ENCODE results near the gene TDRD1.

The TDRD1 gene

DNA sequence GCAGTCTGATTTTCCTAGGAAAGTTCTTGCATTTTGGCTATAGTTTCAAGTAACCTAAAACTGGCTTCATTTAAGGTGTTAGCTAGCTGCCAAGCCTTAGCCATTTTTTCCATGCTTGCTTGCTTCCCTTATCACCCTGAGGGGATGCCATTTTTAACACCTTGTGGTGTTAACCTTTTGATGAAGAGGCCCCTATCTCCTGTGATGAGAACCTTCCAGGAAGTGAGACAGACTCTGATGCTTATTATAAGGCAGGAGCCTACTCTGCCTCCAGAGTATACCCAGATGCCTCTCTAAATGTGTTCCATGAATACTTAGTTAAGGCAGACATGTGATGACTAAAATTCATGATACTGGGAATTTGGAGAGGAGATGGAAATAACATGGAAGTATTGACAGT is 55.0 kb downstream of the TDRD1 start:
- no peak for DNase-seq (ENCODE audit: low read depth)

DNA sequence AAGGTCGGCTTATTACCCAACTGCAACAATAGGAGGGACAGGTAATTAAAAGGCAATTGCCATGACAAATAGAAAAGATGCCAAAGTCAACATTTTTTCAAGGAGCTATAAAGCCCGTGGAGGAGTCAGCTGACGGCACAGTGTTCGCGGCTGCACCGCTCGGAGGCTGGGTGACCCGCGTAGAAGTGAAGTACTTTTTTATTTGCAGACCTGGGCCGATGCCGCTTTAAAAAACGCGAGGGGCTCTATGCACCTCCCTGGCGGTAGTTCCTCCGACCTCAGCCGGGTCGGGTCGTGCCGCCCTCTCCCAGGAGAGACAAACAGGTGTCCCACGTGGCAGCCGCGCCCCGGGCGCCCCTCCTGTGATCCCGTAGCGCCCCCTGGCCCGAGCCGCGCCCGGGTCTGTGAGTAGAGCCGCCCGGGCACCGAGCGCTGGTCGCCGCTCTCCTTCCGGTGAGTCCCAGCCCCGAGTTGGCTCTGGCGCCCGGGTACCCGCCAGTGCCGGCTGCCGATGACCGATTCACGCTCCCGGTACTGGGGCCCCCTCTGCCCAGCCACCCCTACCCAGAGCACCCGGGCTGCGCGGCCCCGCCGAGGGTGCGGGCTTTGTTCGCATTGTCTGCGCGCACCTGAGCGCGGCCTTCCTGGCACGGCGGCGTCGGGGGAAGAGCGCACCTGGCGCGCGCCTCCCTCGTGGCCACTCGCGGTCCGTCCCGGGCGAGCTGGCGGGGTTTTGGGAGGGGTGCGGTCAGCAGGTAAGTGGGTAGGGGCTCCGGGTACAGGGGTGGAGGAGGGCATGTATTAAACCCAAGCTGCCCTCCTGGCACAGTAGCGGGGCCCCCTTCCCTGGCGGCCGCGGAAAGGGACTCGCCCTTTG is 60.2 kb downstream of the TDRD1 start, which contains the start of gene VWA2:
Gene VWA2 (plus strand): TSS at position 138 of the 877 bp plus-strand sequence. CDS start 9,460 bp downstream, outside the sequence.
- DNase-seq (ENCODE audit: low read depth) = no peak

DNA sequence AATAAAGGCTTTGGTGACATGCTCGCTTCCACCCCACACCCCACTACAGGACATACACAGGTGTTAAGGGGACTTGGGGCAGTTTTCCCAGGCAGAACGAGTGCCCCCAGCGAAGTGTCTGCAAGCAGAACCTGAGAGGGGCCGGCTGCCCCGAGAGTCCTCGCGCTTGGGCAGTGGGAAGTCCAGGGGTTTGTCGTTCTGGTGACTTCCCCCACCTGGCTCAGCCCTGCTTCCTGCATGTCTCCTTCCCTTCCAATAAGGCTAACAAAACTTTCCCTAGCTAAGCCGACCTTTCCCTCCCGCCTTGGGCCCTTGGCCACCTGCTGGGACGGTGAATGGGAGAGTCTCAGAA is 60.8 kb downstream of the TDRD1 start:
- no peak for DNase-seq (ENCODE audit: low read depth)

DNA sequence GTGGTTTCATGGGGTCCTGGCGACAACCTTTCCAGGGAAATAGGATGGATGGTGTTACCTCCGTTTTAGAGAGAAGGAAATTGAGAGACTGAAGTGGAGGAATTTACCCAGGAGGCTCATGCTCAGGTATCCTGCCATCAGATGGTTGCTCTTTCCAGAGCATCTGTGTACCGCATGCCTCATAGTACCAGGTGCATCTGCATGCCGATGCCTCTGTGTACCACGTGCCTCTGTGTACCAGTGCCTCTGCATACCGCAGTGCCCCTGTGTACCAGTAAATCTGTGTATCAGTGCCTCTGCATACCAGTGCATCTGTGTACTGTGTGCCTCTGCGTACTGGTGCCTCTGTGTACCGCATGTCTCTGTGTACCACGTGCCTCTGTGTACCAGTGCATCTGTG is 63.1 kb downstream of the TDRD1 start:
- DNase-seq (ENCODE audit: low read depth) = no peak

DNA sequence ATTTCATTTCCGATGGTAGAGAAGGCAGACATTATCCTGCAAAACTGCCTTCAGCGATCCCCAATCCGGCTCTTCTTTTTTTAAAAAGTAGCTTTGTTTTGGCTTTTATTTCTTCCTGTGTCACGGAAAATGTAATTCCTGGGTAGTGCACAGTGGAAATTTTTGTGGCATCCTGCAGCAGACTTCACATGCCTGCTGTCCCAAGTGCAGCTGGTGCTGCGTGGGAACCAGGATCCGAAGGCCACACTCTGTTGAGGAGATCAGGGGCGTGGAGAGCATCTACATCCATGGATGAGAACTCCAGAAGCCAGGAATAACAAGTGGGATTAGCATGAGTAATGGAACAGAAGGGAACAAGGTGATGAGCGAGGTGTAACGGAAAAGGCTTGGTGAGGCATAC is 64.5 kb downstream of the TDRD1 start:
- no peak for DNase-seq (ENCODE audit: low read depth)

DNA sequence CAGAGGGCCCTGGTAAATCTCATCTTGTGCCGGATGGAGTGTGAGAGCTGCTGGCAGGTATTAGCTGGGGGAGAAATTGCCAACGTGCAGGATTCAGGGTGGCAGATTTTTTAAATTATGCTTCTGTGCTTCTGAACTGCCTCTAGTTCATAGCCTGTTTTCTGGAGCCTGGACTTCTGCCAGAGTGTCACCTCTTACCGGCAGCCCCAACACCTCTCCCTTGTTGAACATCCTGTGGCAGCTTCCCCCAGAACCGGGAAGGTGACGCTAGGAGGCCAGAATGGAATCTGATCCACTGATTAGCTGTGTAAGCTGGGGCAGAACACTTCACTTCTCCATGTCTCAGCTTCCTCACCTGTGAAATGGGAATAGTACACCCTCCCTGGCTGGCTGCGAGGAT is 65.0 kb downstream of the TDRD1 start:
- no peak for DNase-seq (ENCODE audit: low read depth)

DNA sequence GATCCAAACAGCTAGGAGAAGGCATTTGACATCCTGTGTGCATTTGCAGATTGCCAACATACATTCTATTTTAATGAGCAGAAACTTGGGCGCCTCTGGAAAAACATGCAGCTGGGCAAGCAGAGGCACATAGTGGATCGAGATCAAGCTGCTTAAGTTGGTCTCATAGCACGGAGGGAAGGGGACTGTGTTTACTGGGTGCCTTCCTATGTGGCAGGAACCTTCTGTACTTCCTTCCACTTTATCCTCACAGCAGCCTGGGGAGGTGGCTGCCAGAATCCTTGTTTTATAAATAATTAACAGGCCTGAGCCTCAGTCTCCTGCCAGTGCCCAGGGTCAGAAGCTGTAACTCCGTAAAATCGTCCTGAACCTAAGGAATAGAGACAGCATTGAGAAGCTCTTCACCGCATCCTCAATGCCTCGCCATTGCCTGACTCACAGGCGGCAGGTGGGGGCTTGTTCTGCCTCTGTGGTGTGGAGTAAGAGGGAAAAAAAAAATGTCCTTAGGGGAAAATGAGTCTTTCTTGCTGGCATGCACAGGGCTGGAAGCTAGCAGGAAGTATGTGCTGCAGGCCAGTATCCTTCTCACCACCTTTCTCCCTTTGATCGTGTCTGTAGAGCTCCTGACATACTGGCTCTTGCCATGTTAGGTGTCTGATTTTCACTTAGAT is 66.1 kb downstream of the TDRD1 start:
- no peak for DNase-seq (ENCODE audit: low read depth)

DNA sequence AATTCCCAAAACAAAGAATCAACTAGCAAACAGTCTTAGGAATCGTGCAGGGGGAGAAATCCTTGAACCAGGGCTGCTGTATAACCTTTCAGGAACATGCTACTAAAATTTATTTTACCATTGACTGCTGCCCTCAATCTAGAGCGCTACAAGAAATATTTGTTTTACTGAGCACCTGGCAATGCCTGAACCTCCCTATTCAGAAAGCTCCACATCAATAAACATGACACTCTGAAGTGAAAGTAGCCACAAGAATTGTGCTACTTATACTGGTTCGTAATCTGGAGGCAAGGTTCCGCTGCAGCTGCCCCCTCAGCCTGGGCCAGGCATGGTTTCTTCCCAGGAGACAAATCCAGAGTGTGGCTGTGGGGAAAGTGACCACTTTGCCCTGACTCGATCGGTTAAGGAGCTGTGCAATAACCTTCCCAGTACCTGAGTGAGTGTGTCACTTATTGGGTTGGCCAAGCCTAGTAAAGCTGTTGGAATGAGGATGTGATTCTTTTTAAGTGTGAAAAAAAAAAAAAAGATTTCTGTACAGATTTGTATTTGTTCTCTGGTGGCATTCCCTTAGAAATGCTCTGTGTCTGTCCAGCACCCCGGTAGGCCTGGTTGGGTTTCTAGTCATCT is 67.6 kb downstream of the TDRD1 start:
- DNase-seq (ENCODE audit: low read depth) = no peak

DNA sequence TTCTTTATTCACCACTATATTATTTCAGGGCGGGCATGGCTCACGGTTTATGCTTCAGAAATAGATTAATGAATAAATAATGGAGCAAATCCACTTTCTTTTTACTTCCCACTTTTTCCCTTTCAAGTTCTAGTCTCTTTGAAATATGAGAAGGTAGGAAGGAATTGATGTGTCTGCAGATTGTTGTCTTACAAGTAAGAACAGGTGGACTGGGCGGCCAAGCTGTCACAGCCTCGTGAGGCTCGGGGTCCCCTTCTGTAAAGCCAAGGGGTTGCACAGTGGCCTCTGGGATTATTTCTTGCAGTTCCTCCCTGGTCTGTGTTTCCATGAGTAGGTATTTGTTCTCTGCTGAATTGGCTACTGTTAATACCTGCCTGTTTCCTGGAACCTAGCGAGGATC is 71.1 kb downstream of the TDRD1 start:
- no peak for DNase-seq (ENCODE audit: low read depth)

DNA sequence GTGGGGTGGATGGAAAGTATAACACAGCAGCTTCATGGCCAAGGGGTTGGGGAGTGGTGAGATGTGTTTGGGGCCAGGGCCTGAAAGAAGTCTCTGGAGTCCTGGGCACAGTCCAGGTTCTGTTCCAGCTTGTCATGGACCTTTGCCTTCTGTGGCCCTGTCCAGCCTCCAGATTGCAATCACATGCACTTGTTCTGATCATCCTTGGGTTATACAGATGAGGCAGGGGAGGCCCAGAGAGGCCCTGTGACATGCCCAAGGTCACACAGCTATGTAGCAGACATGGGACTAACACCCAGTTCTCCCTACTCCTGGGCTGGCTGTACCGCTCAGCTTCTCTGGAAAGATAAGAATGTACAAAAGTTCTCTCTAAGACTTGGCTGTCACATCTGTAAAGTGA is 71.6 kb downstream of the TDRD1 start:
- DNase-seq (ENCODE audit: low read depth) = no peak

DNA sequence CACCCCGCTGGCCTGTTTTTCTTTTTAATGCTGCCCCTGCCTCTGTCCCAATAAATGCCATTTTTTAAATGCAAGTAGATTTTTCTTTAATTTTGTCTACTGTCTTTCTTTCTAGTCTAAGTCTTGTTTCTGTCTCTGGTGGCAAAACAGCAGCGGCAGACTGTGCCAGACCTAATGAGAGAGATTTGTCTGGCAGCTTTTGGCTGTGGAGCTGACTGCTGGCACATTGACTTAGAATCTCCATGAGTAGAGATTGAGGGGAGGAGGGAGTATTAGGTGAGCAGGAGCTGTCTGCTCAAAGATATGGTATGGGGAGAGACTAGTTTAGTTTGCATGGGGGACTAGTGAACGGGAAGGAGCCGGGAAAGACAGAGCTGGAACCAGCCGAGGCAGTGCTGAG is 72.9 kb downstream of the TDRD1 start:
- DNase-seq (ENCODE audit: low read depth) = no peak

DNA sequence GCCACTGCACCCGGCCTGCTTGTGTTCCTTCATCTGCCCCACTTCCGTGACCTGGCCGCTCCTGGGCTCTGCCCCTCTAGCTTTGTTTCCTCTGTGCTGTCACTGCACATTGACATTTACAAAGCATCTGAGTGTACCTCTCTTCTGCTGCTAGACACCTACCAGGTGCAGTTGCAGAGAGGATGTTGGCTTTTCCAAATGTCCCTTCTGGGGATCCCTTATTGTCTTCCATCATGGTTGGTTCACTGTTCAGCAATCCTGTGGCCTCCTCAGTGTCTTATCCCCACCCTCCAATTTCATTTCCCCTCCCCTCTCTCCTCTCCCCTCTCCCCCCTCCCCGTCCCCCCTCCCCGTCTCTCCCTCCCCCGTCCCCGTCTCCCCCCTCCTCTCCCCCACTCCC is 73.7 kb downstream of the TDRD1 start:
- DNase-seq (ENCODE audit: low read depth) = no peak

DNA sequence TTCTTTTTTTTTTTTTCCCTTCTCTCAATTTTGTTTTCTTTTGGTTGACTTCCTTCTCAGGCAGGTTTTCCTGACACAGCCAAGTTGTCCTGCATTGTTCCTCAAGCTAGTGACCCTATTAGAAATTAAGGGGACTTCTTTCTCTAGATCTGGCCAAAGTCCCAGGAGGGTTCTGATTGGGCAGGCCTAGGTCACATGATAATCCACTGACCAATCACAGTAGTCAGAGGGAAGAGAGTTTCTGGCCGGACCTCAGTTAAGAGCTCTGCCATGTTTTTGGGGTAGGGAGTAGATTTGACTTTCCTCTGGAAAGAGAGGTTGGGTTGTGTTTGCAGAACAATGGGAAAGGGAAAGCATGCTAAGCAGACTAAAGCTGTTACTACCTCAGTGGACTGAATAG is 76.1 kb downstream of the TDRD1 start:
- no peak for DNase-seq (ENCODE audit: low read depth)

DNA sequence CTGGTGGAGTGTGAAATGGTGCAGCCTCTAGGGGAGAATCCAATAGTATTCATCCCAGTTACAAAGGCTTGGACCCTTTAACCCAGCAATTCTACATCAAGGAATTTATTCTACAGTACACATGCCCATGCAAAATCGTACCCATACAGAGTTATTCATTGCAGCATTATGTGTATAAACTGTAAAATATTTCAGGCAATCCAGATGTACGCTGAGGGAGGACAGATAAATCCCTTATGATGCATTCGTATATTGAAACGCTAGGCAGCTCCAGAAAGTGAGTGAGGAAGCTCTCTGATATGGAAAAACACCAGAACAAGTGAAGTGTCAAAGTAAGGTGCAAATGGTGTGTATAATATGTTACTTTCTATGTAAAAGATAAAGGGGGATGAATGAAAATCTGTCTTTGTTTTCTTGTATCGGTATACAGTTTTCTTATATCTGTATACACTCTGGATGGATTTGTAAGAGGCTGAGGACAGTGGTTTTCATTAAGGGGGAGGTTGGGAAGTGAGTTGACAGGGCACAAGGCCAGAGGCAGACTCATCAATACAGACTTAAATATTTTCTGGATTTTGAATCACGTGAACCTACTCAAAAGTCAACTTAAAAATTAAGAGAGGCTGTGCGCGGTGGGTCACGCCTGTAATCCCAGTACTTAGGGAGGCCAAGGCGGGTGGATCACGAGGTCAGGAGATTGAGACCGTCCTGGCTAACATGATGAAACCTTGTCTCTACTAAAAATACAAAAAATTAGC is 77.0 kb downstream of the TDRD1 start:
- no peak for DNase-seq (ENCODE audit: low read depth)

DNA sequence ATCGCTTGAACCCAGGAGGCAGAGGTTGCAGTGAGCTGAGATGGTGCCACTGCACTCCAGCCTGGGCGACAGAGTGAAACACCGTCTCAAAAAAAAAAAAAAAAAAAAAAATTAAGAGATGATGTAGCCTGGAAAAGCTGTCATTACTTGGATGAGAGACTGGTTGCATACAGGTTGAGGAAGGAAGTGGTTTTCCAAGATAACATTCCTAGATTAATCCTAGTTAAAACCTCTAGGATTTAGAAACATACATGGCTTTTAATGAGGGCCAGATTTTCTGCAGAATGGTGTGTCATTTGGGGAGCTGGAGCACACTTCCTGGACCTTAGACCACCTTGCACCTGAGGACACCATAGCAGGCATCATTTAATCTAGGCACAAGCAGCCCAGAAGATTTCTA is 77.7 kb downstream of the TDRD1 start:
- no peak for DNase-seq (ENCODE audit: low read depth)

DNA sequence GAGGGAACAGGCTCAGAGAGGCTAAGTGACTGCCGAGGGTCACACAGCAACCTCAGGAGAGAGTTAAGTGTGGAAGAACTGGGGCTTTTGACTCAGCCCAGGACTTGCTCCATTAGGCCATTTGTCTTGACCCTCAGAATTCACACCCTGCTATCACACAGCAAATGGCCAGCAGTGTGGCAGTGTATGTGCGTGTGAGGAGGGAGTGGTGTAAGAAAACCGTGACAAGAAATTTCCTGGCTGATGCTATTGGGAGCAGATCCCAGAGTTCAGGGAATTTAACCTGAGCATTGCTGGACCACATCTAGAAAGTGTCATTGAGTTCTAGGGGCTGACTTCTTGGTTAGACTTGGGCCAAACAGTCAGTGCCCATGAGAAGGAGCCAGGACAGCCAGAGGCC is 78.3 kb downstream of the TDRD1 start:
- DNase-seq (ENCODE audit: low read depth) = no peak

DNA sequence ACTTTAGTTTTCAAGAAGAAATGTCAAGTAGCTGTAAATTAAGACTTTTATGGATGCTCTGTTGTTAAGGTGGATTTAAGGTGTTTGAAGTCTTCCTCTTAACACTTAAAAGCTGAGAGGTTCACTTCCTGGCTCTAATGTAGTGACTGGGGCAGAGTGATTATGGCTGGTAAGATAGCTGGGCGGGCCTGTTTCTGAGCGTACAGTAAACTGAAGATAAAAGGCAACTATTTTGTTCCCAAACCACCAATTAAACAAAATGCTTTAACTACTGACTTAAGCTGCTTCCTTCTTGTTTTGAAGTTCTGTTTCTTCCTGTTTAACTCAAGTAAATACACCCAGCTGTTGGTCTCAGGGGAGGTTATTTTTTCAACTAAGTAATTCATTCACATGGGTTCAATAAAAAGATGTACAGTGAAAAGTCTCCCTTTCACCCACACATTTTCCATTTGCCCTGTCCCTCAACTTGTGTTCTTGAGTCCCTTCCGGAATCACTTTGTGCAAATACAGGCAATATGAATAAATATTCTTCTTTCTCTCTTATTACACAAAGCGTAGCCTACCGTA is 79.2 kb downstream of the TDRD1 start:
- no peak for DNase-seq (ENCODE audit: low read depth)

DNA sequence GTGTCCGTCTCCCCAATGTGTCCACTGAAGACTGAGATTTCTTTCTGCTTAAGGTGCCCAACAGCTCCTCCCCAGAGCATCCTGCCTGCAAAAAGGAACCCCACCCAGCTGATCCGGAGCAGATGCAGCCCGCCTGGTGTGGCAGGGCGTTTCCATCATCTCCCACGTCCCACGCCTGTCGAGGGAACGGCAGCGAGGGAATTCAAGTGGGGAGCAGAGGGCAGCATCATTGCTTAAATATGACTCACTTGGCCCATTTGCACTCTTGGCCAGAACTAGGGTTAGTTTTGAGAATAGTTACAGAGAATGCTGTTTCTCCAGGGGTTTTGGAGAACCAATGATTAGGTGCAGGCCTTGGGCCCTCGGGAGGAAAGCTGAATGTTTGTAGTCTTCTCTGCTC is 80.7 kb downstream of the TDRD1 start:
- DNase-seq (ENCODE audit: low read depth) = no peak

DNA sequence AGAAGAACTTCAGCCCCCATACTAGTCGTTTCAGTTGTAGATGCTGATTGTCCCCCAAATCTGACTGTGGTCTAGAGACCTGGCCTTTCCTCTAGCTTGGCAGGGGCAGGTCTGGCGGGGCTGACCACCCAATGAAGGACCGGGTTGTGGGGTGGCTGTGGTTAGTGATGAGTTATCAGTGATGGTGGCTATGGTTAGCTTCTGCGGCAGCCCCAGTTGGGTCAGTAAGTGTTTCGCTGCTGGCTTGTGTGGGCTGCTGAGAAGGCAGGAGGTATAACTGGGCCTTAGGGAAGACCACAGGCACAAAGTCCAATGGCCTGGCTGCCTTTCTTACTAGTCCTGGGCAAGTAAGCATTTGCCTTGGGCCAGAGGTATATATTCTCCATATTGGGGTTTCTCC is 81.2 kb downstream of the TDRD1 start:
- DNase-seq (ENCODE audit: low read depth) = no peak

DNA sequence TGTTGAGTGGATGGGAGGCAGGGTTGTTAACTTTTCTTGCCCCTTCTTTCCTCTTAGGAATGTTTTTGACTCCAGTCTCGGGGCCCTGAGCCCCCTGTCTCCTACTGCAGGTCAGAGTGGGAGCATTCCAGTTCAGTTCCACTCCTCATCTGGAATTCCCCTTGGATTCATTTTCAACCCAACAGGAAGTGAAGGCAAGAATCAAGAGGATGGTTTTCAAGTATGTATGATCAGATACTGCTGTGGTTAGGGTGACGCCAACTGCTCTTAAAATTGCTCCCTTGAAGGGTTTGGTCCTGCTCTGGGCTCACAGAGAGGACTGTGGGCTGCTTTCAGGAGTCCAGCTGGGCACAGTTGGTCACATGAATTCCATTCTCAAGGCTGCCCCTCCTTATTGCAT is 81.9 kb downstream of the TDRD1 start:
- no peak for DNase-seq (ENCODE audit: low read depth)

DNA sequence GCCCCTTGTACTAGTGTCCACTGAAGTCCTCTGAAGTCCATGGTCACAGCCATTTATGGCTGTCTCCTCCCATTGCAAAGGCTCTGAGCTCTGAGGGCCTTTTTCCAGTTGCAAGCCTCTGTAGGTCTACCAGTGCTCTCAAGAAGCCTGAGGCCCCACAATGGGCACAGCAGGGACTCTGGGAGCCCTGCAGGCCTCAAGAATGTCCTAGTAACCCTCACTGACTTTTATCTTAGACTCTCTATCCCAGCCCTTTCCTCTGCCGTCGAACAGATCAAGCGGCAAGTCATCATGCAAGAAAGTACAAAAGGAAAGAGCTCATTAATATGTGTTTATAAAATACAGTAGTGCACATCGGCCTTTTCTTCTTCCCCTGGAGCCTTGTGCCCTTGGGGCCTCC is 83.3 kb downstream of the TDRD1 start:
- DNase-seq (ENCODE audit: low read depth) = no peak

DNA sequence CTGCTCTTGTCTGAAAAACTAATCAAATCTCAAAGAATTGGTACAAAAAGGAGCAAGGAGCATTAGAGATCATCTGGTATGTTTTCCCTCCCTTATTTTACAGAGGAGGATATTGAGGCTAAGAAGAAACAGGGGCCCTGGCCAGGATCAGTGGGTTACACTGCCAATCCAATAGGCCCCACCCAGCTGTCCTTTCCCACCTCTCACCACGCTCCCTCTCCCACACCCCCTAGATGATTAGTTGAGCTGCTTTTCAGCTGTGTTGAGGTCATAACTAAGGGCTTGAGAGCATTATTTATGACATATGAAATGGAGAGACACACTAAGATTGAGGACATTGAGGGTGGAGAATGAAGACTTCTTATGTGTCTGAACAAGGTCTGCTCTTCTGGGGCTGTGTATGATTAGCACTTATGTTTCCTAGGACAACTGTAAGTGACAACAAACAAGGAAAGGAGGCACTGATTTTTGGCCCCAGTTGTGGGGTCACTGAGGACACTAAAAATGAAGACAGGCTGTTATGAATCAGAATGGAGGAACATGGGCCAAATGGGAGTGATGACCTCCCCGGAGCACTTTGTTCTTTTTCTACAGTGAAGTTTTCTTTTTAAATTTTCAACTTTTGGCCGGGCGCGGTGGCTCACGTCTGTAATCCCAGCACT is 86.4 kb downstream of the TDRD1 start:
- no peak for DNase-seq (ENCODE audit: low read depth)
